ENCODE measurements around the gene RPS19. TPM values are rescaled to one million over a fixed set of nuclear protein-coding genes. Genes with fewer than 3 reads are reported as not detected.

RPS19 gene
- total and polyA plus RNA-seq, 4 donors, result 1,062 to 2,335 (median 1,709) TPM

- H3K9me3 ChIP-seq (ENCODE audit: control insufficient read depth, low read length), result no peaks in the 10 kb centered on the region
- H3K27me3 ChIP-seq (ENCODE audit: control insufficient read depth in 1 of 2, insufficient read depth in 2 of 2, low read length in 1 of 2), result no peaks in the 10 kb centered on the region
- 51 to 65% methylated on average over 5 of the region's 5 CpGs for WGBS, 2 donors
- H3K4me1 ChIP-seq (ENCODE audit: control insufficient read depth in 1 of 2, insufficient read depth in 2 of 2, low read length in 2 of 2), result no peaks in the 10 kb centered on the region
- intact Hi-C loops (cut with DNase I), result no loop called here
- no peaks in the 10 kb centered on the region for H3K36me3 ChIP-seq (ENCODE audit: control insufficient read depth in 1 of 2, insufficient read depth in 2 of 2, low read length in 1 of 2)
- no peak overlapping the region for H3K4me3 ChIP-seq (ENCODE audit: low read length in 2 of 2)
- ATAC-seq (ENCODE audit: low FRiP score) (peak; percentile 22), DNase-seq (peak in 1 of 2 donors; percentile 60)
- no peak overlapping the region for H3K27ac ChIP-seq (ENCODE audit: low read depth in 1 of 2, low read length in 2 of 2)
Observed at GRCh38 chr19:41850381-41850780, 9.7 kb upstream of the RPS19 start.

DNA sequence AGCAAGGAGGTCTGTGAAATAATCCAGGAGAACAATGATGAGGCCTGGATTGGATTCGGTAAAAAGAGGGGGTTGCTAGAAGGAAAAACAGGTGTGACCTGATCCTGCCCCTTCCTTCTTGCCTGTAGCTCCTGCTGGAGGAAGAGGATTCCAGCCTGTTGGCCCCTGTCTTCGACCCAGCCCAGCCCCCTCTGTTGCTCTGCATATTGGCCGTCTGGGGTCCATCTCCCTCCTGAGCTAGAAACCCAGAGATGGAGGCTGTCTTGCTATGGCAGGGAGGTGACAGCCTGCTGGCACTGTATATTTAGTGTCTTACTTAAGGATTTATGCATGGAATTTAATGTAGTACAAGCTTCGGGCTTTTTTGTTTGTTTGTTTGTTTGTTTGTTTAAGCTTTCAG is 8.6 kb upstream of the RPS19 start:
- Histone ChIP-seq H3K27me3 (ENCODE audit: control insufficient read depth in 1 of 2, insufficient read depth in 2 of 2, low read length in 1 of 2) (no peaks in the 10 kb centered on the region), H3K36me3 (ENCODE audit: control insufficient read depth in 1 of 2, insufficient read depth in 2 of 2, low read length in 1 of 2) (no peaks in the 10 kb centered on the region), H3K4me1 (ENCODE audit: control insufficient read depth in 1 of 2, insufficient read depth in 2 of 2, low read length in 2 of 2) (no peaks in the 10 kb centered on the region), H3K4me3 (ENCODE audit: low read length in 2 of 2) (no peak overlapping the region), H3K9me3 (ENCODE audit: control insufficient read depth, low read length) (no peaks in the 10 kb centered on the region), H3K27ac (ENCODE audit: low read depth in 1 of 2, low read length in 2 of 2) (no peak overlapping the region)
- ATAC-seq (ENCODE audit: low FRiP score), result no peak
- DNase-seq, result peak in 1 of 2 donors; percentile 59
- WGBS, 2 donors, result 21 to 25% methylated on average over 4 of the region's 4 CpGs
- intact Hi-C loops (cut with DNase I), result no loop called here

- intact Hi-C loops (cut with DNase I), result no loop called here
- H3K27me3 ChIP-seq (ENCODE audit: control insufficient read depth in 1 of 2, insufficient read depth in 2 of 2, low read length in 1 of 2), result no peaks in the 10 kb centered on the region
- H3K4me1 ChIP-seq (ENCODE audit: control insufficient read depth in 1 of 2, insufficient read depth in 2 of 2, low read length in 2 of 2), result no peaks in the 10 kb centered on the region
- ATAC-seq (ENCODE audit: low FRiP score) (no peak), DNase-seq (no peak)
- no peak overlapping the region for H3K27ac ChIP-seq (ENCODE audit: low read depth in 1 of 2, low read length in 2 of 2)
- 38 to 74% methylated on average over 2 of the region's 2 CpGs for WGBS, 2 donors
- H3K4me3 ChIP-seq (ENCODE audit: low read length in 2 of 2), result no peak overlapping the region
- H3K9me3 ChIP-seq (ENCODE audit: control insufficient read depth, low read length), result no peaks in the 10 kb centered on the region
- H3K36me3 ChIP-seq (ENCODE audit: control insufficient read depth in 1 of 2, insufficient read depth in 2 of 2, low read length in 1 of 2), result no peaks in the 10 kb centered on the region
Observed at GRCh38 chr19:41853344-41853743, 6.7 kb upstream of the RPS19 start.

DNA sequence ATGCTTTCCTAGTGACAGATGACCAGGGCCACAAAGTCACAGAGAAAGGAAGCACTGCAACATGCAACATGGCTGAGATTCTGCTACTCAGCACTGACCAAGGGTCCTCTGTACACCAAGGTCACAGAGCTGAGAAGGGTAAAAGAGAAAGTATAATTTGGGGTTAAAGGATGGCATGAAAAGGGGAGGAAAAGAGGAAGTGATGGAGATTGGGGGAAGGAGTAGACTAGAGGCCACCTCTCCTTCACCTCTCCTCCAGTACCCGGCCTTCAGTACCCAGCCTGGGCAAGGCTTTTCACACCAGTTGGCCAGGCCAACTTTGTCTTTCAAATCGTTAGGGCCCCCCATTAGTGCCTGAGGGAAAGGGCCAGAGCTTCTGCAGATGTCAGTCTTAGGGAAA is 6.3 kb upstream of the RPS19 start:
- Histone ChIP-seq H3K4me3 (ENCODE audit: low read length in 2 of 2) (no peak overlapping the region), H3K36me3 (ENCODE audit: control insufficient read depth in 1 of 2, insufficient read depth in 2 of 2, low read length in 1 of 2) (no peaks in the 10 kb centered on the region), H3K27me3 (ENCODE audit: control insufficient read depth in 1 of 2, insufficient read depth in 2 of 2, low read length in 1 of 2) (no peaks in the 10 kb centered on the region), H3K4me1 (ENCODE audit: control insufficient read depth in 1 of 2, insufficient read depth in 2 of 2, low read length in 2 of 2) (no peaks in the 10 kb centered on the region), H3K9me3 (ENCODE audit: control insufficient read depth, low read length) (no peaks in the 10 kb centered on the region), H3K27ac (ENCODE audit: low read depth in 1 of 2, low read length in 2 of 2) (no peak overlapping the region)
- WGBS, 2 donors, result 54 to 57% methylated on average over 2 of the region's 2 CpGs
- DNase-seq, result peak in 1 of 2 donors; percentile 2
- intact Hi-C loops (cut with DNase I), result no loop called here
- ATAC-seq (ENCODE audit: low FRiP score), result no peak

- DNase-seq, result no peak
- ATAC-seq (ENCODE audit: low FRiP score), result no peak
- WGBS, 2 donors, result 2% methylated on average over 8 of the region's 8 CpGs
- intact Hi-C loops (cut with DNase I), result loop anchor here in 1 of 2 donors (1.0 to 2.0 kb wide), 2 partner anchors 25 to 100 kb away; partner anchors contain the start of gene RABAC1
- peak overlapping the region in 1 of 2 donors; percentile 24 for H3K4me3 ChIP-seq (ENCODE audit: low read length in 2 of 2)
- H3K27ac ChIP-seq (ENCODE audit: low read depth in 1 of 2, low read length in 2 of 2), result peak overlapping the region in 1 of 2 donors; percentile 48
- H3K36me3 ChIP-seq (ENCODE audit: control insufficient read depth in 1 of 2, insufficient read depth in 2 of 2, low read length in 1 of 2), result peaks cover 0 to 4% of the 10 kb centered on the region in 2 donors
- peaks cover 0 to 6% of the 10 kb centered on the region in 2 donors for H3K4me1 ChIP-seq (ENCODE audit: control insufficient read depth in 1 of 2, insufficient read depth in 2 of 2, low read length in 2 of 2)
- no peaks in the 10 kb centered on the region for H3K27me3 ChIP-seq (ENCODE audit: control insufficient read depth in 1 of 2, insufficient read depth in 2 of 2, low read length in 1 of 2)
- H3K9me3 ChIP-seq (ENCODE audit: control insufficient read depth, low read length), result no peaks in the 10 kb centered on the region
Observed at GRCh38 chr19:41859213-41859617, 840 bp upstream of the RPS19 start.

DNA sequence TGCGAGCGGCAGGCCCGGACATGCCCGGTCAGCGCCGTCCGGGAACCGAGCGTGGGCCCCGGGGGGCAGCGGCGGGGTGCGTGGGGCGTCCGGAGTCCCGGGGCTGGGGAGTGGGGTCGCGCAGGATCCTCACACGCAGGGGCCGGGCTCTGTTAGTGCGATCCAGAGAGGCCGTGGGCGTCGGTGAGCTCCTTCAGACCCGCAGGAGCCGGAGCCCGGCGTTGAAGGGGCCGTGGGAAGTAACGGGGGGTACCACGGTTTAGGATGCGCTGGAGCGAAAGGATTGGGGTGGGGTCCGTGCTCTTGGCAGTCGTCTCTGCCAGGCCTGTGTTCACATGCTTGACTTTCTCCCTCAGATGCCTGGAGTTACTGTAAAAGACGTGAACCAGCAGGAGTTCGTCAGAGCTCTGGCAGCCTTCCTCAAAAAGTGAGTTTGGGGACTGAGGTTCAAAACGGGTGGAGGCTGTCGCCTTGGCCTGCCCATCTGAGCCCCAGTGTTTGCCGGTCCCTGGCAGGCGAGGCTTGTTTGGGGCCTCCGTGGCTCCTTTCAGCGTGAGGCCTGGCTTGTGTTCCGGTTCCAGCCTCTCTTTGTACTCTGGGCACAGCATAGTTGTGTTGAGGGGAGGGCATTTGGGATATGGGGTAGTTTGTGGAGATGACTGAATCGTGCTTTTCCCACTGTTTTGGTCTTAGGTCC is 512 bp downstream of the RPS19 start:
- peak overlapping the region; percentile 62 to 75 for H3K4me3 ChIP-seq (ENCODE audit: low read length in 2 of 2)
- H3K36me3 ChIP-seq (ENCODE audit: control insufficient read depth in 1 of 2, insufficient read depth in 2 of 2, low read length in 1 of 2), result peaks cover 0 to 8% of the 10 kb centered on the region in 2 donors
- DNase-seq, result no peak
- H3K27me3 ChIP-seq (ENCODE audit: control insufficient read depth in 1 of 2, insufficient read depth in 2 of 2, low read length in 1 of 2), result no peaks in the 10 kb centered on the region
- H3K4me1 ChIP-seq (ENCODE audit: control insufficient read depth in 1 of 2, insufficient read depth in 2 of 2, low read length in 2 of 2), result peaks cover 0 to 6% of the 10 kb centered on the region in 2 donors
- no peaks in the 10 kb centered on the region for H3K9me3 ChIP-seq (ENCODE audit: control insufficient read depth, low read length)
- 0 to 1% methylated on average over 45 of the region's 45 CpGs for WGBS, 2 donors
- ATAC-seq (ENCODE audit: low FRiP score), result no peak
- intact Hi-C loops (cut with DNase I), result loop anchor here in 1 of 2 donors (1.0 kb wide), 1 partner anchor 22 kb away; no protein-coding TSS in a partner anchor
- peak overlapping the region in 1 of 2 donors; percentile 12 for H3K27ac ChIP-seq (ENCODE audit: low read depth in 1 of 2, low read length in 2 of 2)

DNA sequence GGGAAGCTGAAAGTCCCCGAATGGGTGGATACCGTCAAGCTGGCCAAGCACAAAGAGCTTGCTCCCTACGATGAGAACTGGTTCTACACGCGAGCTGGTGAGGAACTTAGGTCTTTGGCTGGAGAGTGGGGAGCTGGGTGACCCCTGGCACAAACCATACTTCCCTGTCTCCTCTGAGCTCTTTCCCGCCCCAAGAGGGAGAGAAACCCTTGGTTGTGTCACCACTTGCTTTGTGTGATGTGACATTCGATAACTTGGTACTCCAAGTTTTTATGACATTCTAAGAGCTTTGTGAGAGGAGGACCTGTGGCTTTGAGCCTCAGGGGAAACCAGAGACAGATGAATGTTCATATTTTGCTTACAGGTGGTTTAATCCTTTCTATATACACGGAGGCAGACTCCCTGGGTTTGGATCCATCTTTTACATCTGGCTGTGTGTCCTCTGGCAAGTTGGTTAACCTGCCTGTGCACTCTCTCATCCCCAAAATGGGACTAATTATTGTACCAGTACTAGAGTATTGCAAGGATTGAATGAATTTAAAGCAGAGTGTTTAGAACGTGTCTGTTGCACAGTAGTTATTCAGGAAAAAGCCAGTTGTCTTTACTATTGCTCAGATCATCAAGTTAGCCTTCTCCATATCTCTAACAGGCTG is 1.2 kb downstream of the RPS19 start:
- H3K9me3 ChIP-seq (ENCODE audit: control insufficient read depth, low read length), result no peaks in the 10 kb centered on the region
- peak overlapping the region in 1 of 2 donors; percentile 12 for H3K27ac ChIP-seq (ENCODE audit: low read depth in 1 of 2, low read length in 2 of 2)
- peaks cover 0 to 8% of the 10 kb centered on the region in 2 donors for H3K36me3 ChIP-seq (ENCODE audit: control insufficient read depth in 1 of 2, insufficient read depth in 2 of 2, low read length in 1 of 2)
- peaks cover 0 to 6% of the 10 kb centered on the region in 2 donors for H3K4me1 ChIP-seq (ENCODE audit: control insufficient read depth in 1 of 2, insufficient read depth in 2 of 2, low read length in 2 of 2)
- peak overlapping the region; percentile 62 to 75 for H3K4me3 ChIP-seq (ENCODE audit: low read length in 2 of 2)
- 42 to 44% methylated on average over 9 of the region's 9 CpGs for WGBS, 2 donors
- intact Hi-C loops (cut with DNase I), result no loop called here
- DNase-seq, result no peak
- ATAC-seq (ENCODE audit: low FRiP score), result no peak
- H3K27me3 ChIP-seq (ENCODE audit: control insufficient read depth in 1 of 2, insufficient read depth in 2 of 2, low read length in 1 of 2), result no peaks in the 10 kb centered on the region

DNA sequence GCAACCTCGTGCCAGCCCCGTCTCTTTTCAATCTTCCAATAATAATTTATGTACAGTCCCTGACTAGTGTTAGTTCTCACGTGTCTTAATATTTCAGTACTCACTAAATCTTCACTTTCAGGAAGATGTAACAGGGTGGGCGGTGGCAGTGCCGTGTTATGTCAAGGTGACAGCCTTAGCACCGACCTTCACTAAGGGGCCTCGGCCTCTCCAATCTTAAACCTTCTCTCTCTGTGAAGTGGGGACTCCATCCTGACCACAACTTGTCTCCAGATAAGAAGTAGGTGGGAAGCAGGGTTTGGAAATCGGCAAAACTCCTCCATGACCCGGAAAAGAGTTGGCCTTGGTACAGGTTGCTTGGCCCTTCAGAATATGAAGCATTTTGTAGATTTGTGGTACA is 1.8 kb downstream of the RPS19 start:
- Histone ChIP-seq H3K36me3 (ENCODE audit: control insufficient read depth in 1 of 2, insufficient read depth in 2 of 2, low read length in 1 of 2) (peaks cover 0 to 8% of the 10 kb centered on the region in 2 donors), H3K27me3 (ENCODE audit: control insufficient read depth in 1 of 2, insufficient read depth in 2 of 2, low read length in 1 of 2) (no peaks in the 10 kb centered on the region), H3K4me3 (ENCODE audit: low read length in 2 of 2) (no peak overlapping the region), H3K27ac (ENCODE audit: low read depth in 1 of 2, low read length in 2 of 2) (no peak overlapping the region), H3K4me1 (ENCODE audit: control insufficient read depth in 1 of 2, insufficient read depth in 2 of 2, low read length in 2 of 2) (peaks cover 0 to 6% of the 10 kb centered on the region in 2 donors), H3K9me3 (ENCODE audit: control insufficient read depth, low read length) (no peaks in the 10 kb centered on the region)
- intact Hi-C loops (cut with DNase I), result no loop called here
- ATAC-seq (ENCODE audit: low FRiP score) (no peak), DNase-seq (no peak)
- WGBS, 2 donors, result 73 to 88% methylated on average over 9 of the region's 9 CpGs
